HG03520 (cell line): ENCODE results near the gene USP7.
A peak's percentile ranks its signal among the peaks of the same experiment; 100 is the strongest.

Experiments
- ATAC-seq: cut with Tn5 transposase; IDR thresholded peaks from one replicate; pipeline ENCODE4 v1.9.1; 2021; ENCODE audit warnings: mild to moderate bottlenecking, moderate library complexity; ENCODE audit not compliant: unreplicated experiment

USP7 gene

DNA sequence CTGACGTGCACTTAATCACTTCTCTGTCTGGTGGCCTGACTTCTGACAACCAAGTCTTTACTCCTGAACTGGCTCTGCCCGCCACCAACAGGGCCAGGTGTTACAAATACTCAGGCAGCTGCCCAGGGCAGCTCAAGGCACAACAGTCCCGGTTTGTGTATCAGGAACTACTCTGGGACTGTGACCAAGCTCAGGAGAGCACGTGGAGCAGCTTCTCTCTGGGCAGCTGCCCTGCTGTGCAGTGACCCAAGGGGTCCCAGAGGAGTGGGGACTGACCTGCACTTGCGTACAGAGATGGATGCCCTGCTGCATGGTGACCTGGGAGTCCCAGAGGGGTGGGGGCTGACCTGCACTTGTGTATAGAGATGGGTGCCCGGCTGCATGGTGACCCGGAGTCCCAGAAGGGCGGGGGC is 59.7 kb downstream of the USP7 start:
- no peak for ATAC-seq

DNA sequence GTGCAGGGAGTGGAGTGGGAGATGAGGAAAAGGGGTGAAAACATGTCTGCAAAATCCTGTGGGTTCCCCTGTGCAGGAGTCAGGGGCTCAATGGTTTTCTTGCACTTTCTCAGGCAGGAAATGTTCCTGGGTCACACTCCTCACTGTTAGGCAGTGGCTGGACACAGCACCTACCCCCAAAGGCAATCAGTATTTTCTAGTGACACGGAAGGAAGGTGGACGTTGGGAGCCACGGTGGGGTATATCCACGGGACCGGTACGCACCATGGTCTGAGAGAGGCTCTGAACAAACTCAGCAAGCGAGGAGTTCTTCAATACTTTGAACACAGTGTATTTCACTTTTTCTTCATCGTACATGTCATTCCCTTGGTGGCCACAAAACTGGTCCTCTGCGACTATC is 60.7 kb downstream of the USP7 start:
- no peak for ATAC-seq

DNA sequence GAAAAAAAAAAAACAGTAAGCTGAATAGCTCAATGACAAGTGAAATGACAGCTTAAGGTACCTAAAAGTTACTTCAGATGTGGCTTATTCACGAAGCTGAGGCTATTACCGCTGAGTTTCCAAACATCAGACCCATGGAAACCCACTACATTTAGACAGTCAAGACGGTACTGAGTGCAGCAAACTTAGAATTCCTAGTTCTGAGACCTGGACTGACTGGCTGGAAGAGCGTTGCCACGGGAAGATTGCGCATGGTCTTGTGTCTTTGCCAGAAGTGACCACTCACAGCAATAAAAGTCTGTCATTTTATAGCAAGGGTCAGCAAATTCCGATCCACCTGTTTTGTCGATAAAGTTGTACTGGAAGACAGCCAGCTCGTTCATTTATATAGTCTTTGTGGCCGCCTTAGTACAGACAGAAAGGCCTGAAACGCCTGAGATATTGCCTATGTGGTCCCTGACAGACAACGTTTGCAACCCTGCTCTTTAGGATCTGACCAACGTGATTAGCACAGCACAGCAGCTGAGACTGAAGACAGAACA is 62.3 kb downstream of the USP7 start:
- ATAC-seq, result no peak

DNA sequence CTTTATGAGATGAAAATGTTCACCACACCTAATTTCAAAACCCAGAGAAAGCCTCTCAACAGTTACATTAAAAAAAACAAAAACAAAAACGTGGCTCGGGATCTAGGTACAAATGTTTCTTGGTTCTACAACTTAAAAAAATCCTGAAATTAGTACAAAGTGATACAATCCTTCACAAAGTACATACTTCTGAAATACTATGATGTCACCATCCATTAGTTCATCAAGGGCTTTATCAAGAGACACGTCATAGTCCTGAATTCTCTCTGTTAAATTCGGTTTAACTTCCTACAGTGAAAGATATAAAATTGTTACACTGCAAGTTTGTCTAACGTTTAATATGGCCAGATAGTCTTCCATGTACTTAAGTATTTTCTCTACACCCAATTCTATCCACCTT is 63.4 kb downstream of the USP7 start:
- ATAC-seq, result no peak

DNA sequence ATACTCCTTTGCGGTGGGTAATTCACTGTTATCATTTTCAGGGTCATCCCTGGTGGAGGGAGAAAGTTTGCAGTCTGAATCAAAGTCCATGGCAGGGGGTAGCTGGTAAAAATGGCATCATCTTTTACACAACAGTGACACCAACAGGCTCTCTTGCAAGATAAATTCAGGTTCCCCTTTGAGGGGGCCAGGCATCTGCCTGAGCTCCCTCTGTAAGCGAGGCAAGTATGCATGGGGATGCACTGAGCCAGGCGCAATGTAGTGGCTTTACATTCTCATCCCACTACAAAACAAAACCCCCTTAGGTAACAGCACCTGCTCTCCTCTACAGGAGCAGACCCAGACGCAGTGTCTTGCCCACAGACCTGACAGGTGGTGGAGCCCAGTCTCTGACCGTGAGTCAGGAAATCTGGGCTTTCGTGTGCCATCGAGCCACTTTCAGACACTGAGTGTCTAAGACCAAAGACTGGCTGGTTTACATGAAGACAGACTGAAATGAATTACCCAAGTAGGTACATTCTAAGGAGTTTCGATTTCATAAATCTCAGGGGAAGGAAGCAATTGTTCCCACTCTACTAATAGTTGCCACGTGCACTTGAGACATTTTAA is 63.9 kb downstream of the USP7 start:
- ATAC-seq, result no peak

DNA sequence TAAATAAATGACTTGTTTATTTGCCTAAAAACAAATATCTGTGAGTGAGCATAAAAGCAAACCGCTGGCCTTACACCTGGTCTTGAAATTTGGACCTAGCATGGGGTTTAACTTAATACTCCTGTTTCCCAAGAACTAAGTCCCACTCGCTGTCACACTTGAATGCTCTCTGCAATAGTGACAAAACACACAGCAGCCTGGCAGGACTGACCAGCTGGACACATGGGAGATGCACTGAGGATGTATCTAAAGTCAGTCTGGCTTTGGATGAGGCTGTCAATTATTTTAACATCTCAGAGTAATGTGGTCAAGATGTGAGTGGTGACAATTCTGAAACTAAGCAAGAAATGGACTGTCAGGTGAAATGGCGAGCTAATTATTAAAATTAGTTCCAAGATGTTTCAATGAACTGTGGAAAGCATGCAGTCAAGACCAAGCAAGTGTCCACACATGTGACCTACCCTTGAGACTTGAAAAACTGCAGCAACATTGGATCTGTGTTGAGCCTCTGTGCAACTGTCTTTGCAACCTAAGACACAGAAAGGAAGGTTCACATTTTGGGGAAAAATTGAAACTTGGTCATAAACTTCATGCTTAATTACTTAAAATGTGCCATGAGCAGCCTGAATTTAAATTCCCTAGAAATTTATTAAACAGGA is 64.9 kb downstream of the USP7 start:
- no peak for ATAC-seq

DNA sequence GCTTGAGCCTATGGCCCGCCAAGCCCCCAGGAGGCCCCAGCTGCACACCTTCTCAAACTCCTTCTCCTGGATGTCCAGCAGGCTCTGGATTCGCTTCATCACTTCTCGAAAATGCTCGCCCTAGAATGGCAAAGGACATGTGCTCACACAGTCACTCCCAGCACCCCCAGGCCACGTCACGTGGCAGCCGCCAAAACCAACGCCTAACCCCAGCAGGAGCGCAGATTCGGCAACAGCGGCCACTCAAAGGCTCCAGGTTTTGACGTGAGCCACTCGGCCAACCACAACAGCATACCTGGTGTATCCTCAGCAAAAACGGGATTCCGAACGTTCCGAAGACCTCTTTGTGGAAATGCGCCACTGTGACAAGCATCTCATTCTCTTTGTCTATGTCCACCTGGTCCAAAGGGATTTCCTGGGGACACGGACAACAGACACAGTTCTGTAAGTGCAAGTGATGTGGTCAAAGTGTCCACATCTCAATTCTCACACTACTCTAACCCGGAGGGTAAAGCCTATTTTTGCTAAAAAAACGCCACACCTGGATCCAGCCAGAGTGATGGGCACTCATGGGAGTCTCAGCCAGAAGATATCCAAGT is 68.9 kb downstream of the USP7 start:
- no peak for ATAC-seq

DNA sequence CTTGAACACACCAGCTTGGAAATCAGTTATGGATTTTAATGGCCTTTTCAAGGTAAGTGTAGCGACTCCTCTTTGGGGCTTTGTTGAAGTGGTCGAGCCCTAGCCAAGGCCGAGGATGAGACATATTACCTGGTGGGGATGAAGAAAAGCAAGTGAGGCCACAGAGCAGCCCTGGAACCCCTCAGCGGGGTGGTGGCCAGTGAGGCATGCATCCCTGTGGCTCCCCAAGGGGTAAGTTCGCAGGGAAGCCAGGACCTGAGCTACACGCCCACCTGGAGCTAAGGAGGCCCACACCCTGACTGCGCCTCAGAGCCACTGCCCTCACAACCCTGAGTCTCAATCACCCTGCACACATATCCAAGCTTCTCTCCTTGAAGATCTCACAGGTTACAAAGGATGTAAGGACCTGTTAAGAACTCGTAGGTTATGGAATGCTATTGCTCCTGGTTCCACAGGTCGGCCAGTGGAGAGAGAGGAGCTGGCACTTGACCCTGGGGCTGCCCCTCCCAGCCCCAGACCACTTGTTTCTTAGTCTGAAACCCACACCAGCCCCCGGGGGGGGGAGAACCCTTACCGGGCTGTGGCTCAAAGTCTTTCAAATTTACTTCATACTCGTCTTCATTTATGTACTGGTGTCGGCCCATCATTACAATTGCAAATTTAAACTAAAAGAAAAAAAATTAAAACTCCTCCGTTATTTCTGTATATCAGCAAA is 69.6 kb downstream of the USP7 start:
- no peak for ATAC-seq

DNA sequence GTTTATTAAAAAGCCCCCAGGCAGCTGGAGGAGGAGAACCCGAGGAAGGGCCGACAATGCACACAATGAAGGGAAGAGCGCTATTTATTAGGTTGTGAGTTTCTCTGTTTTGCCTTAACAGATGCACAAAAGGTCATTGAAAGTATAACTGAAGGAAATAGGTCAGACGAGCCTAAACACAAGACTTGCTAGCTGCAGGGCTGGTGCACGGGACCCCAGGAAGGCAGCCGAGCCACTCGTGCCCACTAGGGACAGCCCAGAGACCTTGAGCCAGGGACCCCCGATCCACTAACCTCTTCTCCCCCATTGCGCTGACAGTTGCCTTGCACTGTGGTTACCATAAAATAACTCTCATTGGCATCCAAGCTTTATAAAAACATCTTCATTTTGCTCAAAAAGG is 70.3 kb downstream of the USP7 start:
- no peak for ATAC-seq

DNA sequence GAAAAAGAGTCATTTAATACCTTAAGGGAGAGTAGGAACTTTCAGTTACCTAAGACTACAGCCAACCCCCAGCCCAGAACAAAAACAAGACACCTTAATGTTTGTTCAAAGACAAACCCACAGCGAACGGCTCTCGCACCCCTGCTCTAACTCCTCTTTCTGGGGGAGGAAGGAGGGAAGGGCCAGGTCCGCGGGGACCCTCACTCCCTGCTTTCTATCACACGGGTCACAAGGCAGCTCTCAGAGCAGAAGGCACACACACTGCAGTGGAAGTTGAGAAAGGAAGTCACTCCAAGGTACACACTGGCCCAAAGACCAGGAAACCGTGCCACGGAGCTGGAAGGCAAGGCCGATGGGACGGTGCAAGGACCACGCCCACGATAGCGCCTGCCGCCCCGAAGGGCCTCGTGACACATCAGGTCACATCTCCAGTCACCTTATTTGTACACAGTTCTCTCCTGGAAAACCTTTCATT is 71.6 kb downstream of the USP7 start:
- peak; percentile 16 for ATAC-seq

DNA sequence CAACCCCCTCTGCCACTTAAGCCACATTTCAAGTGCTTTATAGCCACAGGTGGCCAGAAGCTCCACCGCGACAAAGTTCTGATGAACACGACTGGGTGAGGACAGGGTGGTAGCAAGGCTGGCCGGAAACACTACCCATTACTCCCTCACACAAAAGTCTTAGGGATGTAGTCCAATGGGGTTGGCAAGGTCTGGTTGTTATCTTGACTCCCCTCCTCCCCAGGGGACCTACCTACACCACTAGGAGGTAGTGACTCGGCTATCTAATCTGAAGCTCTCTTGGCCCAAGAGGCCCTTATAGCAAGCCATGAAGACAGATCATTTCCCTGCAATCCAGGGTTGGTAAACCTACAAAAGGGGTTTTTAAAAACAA is 73.2 kb downstream of the USP7 start:
- ATAC-seq, result no peak

DNA sequence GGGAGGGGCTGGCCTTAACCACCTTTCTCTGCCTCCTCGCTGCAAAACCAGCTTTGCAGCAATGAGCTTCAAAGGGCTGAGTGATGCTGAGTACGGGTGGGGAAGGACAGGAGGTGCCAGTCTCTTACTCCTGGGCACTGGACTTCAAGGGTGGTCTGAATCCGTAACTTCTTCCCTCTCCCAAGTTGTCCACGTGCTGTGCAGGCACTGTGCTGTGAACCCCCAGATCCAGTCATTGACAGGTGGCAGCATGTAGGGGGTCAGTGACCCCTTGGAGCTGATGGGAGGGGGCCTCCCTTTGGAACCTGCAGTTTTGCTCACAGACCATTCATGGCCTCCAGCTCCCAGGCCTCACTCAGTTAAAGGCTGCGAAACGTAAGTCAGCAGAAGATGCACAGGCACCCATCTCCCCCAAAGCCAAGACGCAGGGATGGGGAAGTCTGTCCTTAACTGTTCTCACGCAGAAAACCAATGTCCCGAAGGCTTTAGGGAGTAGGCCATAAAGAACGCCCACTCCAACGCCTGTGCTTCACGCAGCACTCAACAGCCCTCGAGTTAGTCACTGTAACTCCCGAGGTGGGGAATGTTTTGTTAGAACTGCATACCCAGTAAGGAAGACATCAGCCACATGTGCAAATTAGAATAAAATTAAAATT is 73.7 kb downstream of the USP7 start:
- ATAC-seq, result no peak

DNA sequence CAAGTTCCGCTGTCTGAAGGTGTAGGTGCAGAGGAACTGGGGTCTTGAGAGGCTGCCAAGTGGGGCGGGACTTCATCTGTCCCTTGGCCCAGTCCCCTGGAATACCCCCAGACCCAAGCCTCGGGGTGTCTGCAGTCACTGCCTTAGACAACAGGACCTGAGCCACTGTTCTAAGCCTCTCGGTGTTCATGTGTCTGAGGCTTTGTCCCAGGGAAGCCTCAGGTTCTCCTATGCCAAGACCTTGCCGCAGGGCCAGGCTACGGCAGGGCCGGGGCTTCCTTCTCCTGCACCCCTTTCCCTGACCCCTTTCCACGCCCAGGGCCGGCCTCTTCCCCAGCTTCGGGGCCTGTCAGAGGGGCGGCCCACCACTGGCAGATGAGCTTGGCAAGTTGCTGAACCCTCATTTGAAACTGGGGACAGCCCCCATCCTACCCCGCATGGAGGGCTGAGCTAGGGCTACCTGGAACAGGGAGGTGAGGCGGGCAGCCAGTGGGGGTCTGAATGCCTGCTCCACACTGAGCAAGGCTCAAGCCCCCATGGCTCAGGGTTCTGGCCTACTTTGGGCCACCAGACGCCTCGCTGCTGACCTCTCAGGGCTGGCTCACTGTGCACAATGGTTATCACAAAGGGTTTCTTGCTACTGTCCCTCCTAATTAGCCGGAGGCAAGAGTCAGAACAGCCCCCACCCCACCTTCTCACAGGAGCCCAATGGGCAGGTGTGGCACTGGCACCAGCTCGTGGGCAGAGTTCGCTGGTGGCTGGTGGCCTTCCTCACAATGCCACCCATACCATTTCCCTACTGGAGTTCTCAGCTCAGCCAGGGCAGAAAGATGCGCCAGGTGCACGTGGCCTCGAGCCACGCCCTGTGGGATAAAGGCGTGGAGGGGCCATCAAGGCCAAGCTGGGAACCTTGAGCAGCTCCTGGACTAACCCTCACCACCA is 74.5 kb downstream of the USP7 start:
- no peak for ATAC-seq

DNA sequence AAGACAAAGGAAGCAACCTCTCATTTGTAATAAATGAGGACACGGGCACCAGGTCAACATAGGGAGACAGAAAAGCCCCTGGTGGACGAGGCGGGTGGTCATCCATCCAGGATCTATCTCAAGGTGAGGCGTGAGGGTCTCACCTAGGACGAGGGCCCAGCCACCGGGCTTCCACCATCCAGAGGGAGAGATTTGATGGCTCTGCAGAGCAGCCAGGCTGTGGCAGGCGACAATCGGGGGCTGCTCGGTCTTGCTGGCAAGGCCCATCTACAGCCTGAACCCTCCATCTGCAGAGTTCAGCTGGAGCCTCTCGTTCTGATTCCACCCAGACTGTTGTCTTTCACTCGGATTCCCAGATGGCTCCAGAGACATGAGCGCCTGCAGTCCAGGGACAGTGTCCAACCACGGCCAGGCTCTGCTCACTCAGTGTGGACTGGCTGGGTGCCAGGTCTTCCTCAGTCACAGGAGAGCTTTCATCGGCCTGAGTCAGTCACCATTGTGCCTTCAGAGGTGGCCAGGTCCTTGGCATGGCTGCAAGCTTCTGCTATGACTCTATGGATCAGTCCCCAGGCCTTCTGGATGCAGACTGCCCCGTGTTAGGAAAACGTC is 75.7 kb downstream of the USP7 start:
- ATAC-seq, result no peak

DNA sequence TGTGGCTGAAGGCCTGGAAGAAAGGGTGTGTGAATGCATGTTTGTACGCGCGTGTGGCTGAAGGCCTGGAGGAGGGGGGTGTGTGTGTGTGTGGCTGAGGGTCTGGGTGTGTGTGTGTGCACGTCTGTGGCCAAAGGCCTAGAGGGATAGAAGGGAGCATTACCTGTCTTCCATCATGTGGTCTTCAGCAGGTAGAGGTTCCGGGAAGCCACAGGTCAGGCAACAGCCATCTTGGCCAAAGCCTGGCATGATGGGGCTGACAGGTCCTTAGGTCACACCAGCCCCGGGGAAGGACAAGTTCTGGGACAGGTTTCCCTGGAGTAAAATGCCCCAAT is 76.3 kb downstream of the USP7 start:
- ATAC-seq, result no peak

DNA sequence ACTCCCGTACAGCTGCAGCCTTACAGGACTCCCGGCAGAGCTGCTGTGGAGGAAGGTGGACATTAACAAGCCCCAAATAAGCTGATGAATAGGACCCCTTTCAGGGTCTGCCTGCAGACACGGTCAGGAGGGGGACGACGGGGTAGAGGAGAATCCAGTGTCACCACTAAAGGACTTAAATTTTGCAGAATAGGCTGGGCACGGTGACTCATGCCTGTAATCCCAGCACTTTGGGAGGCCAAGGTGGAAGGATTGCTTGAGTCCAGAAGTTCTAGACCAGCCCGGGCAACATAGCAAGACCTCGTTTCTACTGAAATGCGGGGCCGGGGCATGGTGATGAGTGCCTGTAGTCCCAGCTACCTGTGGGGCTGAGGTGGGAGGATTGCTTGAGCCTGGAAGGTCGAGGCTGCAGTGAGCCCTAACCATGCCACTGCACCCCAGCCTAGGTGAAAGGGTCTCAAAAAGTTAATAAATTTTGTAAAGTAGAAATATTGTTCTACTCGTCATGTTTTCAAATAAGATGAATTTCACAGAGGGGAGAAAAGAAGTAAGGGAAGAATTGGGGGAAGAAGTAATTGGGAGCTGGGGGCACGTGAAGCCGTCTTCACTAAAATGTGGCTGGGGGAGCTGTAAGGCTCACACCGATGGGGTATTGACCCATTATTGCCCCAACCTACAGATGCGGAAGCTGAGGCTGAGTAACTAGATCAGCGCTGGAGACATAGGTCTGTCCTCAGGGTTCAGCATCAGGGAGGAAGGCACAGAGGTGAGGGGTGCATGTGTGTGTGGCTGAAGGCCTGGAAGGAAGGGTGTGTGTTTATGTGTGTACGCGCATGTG is 76.9 kb downstream of the USP7 start:
- ATAC-seq, result no peak

DNA sequence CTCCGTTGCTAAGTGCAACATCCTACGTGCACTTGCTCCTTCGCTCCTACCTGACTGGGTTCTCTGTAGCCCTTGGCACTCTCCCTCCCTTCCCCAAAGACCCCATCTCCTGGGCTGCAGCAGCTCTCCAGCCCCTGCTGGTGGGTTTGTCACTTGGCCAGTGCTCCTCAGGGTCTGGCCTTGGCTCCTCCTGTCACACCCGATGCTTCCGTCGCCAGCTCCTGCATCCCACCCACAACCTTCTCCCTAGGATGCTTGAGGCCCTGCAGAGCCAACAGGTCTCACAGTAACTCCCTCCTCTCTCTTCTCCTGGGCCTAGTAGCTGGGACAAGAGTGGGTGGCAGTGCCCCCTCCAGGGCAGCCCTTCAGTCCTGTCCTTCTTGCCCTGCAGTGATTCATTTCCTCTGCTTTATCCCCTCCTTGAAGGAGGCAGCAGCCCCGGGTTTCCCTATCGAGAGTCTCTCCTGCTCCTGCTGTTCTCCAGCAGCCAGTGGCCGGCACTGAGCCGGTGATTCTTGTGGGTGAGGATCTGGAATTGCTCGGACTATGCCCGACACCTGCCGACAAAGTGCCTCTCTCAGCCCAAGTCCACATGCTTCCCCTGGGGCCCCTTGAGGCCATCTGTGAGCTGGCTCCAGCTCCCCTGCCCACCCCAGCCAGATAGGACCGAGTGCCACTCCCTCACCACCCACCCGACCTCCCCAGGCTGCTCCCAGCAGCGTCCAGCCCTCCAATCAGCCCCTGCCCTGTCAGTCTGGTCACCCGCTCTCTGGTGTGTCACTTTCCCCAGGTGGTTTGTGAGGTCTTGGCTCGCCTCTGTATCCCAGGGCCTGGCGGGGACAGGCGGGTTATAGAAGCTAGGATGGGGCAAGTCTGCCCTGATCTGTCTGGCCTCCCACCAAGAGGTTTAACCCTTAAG is 77.8 kb downstream of the USP7 start:
- ATAC-seq, result no peak
